Hepatocyte (in vitro differentiated cells): ENCODE results near the gene TSKS. TPM values are rescaled to one million over a fixed set of nuclear protein-coding genes. Genes with fewer than 3 reads are reported as not detected.

Experiments used
- DNase-seq: peaks from one replicate; pipeline ENCODE4 v3.0.0-alpha.2; 2016; ENCODE audit warnings: low spot score
- H2AFZ ChIP-seq: fragments of 200-600 bp; sonication (generic); 2 replicates; pipeline ENCODE4 v1.6.0; 2016; ENCODE audit warnings: antibody characterized with exemption, mild to moderate bottlenecking
- H3K27ac ChIP-seq: fragments of 200-600 bp; sonication (generic); 2 replicates; pipeline ENCODE4 v1.5.1; 2016; ENCODE audit warnings: mild to moderate bottlenecking
- H3K27me3 ChIP-seq: fragments of 200-600 bp; sonication (generic); 2 replicates; pipeline ENCODE4 v1.6.1; 2016
- H3K36me3 ChIP-seq: fragments of 200-600 bp; sonication (generic); replicated peaks from 2 replicates; pipeline ENCODE4 v1.5.1; 2016; ENCODE audit warnings: low read depth; ENCODE audit not compliant: insufficient read depth
- H3K4me1 ChIP-seq: fragments of 200-600 bp; sonication (generic); 2 replicates; pipeline ENCODE4 v1.5.1; 2016; ENCODE audit warnings: mild to moderate bottlenecking, moderate library complexity; ENCODE audit not compliant: insufficient read depth
- H3K4me2 ChIP-seq: fragments of 200-600 bp; sonication (generic); 2 replicates; pipeline ENCODE4 v1.6.0; 2016
- H3K4me3 ChIP-seq: fragments of 200-600 bp; sonication (generic); 2 replicates; pipeline ENCODE4 v1.5.1; 2016; ENCODE audit warnings: mild to moderate bottlenecking
- H3K79me2 ChIP-seq: fragments of 200-600 bp; sonication (generic); 2 replicates; pipeline ENCODE4 v1.6.0; 2017; ENCODE audit warnings: mild to moderate bottlenecking
- H3K9me2 ChIP-seq: fragments of 200-600 bp; sonication (generic); replicated peaks from 2 replicates; pipeline ENCODE4 v1.6.0; 2017; ENCODE audit warnings: mild to moderate bottlenecking; ENCODE audit not compliant: insufficient read depth
- H3K9me3 ChIP-seq: fragments of 200-600 bp; sonication (generic); 2 replicates; pipeline ENCODE4 v1.5.1; 2016; ENCODE audit warnings: low read depth, mild to moderate bottlenecking
- H4K20me1 ChIP-seq: fragments of 200-600 bp; sonication (generic); 2 replicates; pipeline ENCODE4 v1.6.0; 2016; ENCODE audit warnings: mild to moderate bottlenecking; ENCODE audit not compliant: insufficient read depth, poor library complexity, severe bottlenecking
- CTCF ChIP-seq: fragments of 200-600 bp; sonication (generic); IDR thresholded peaks from 2 replicates; pipeline ENCODE4 v1.5.1; 2016; ENCODE audit warnings: antibody characterized with exemption, mild to moderate bottlenecking; ENCODE audit not compliant: poor library complexity
- EZH2 ChIP-seq: fragments of 200-600 bp; sonication (generic); IDR thresholded peaks from 2 replicates; pipeline ENCODE4 v1.6.1; 2016; ENCODE audit warnings: antibody characterized with exemption, mild to moderate bottlenecking, borderline replicate concordance
- EZH2phosphoT487 ChIP-seq: fragments of 200-600 bp; sonication (generic); IDR thresholded peaks from one replicate; pipeline ENCODE4 v1.6.1; 2018; ENCODE audit warnings: antibody characterized with exemption, mild to moderate bottlenecking, low read depth, moderate library complexity; ENCODE audit not compliant: unreplicated experiment, severe bottlenecking
- WGBS: methylation state at CpG from one replicate; pipeline ENCODE4 v1.1.6; 2016; ENCODE audit warnings: low lambda C conversion rate; ENCODE audit errors: missing lambda C conversion rate; 5-methylcytosine and 5-hydroxymethylcytosine counted together
- polyA plus RNA-seq: library from polyadenylated mRNA; unstranded; fragments of >200 nt; fragmentation: Nextera tagmentation; extraction: Ambion mirVana; gene quantifications from 2 replicates; pipeline ENCODE4 v1.2.1, GENCODE V29; 2016
- total RNA-seq: library from RNA; depleted of rRNA; stranded (reverse); fragments of >200 nt; gene quantifications from 2 replicates; pipeline ENCODE4 v1.2.3, GENCODE V29; 2014

The TSKS gene
- total and polyA plus RNA-seq, 2 experiments from 2014 or later: not detected

- no peaks in the 10 kb centered on the region for H3K27me3 ChIP-seq
- H3K4me1 ChIP-seq: no peaks in the 10 kb centered on the region
- no peak for DNase-seq
- no peaks in the 10 kb centered on the region for H3K9me3 ChIP-seq
- H3K4me3 ChIP-seq: no peak overlapping the region
- TF ChIP-seq EZH2 (no peak), EZH2phosphoT487 (no peak), CTCF (no peak)
- 92% methylated on average over 6 of the region's 6 CpGs for WGBS
- H3K36me3 ChIP-seq: no peaks in the 10 kb centered on the region
- H3K4me2 ChIP-seq: no peak overlapping the region
- H3K9me2 ChIP-seq: no peaks in the 10 kb centered on the region
- no peak overlapping the region for H3K27ac ChIP-seq
- peaks cover 5% of the 10 kb centered on the region for H3K79me2 ChIP-seq
- H2AFZ ChIP-seq: no peak overlapping the region
- H4K20me1 ChIP-seq: no peaks in the 10 kb centered on the region
Measured at GRCh38 chr19:49793561-49793840, 30.4 kb upstream of the TSKS start.

GRCh38 chr19:49792829-49793560 is 29.9 kb upstream of the TSKS start:
- no peak for DNase-seq
- 95% methylated on average over 22 of the region's 22 CpGs for WGBS
- H3K4me3 ChIP-seq: no peak overlapping the region
- peaks cover 5% of the 10 kb centered on the region for H3K79me2 ChIP-seq
- no peaks in the 10 kb centered on the region for H4K20me1 ChIP-seq
- no peaks in the 10 kb centered on the region for H3K4me1 ChIP-seq
- H3K4me2 ChIP-seq: no peak overlapping the region
- no peaks in the 10 kb centered on the region for H3K9me3 ChIP-seq
- no peaks in the 10 kb centered on the region for H3K36me3 ChIP-seq
- H3K9me2 ChIP-seq: no peaks in the 10 kb centered on the region
- H3K27me3 ChIP-seq: no peaks in the 10 kb centered on the region
- TF ChIP-seq EZH2phosphoT487 (no peak), CTCF (no peak), EZH2 (no peak)
- no peak overlapping the region for H2AFZ ChIP-seq
- H3K27ac ChIP-seq: no peak overlapping the region

GRCh38 chr19:49791776-49792445 is 28.8 kb upstream of the TSKS start:
- H4K20me1 ChIP-seq: no peaks in the 10 kb centered on the region
- WGBS: 94% methylated on average over 8 of the region's 26 CpGs
- DNase-seq: no peak
- H3K4me3 ChIP-seq: no peak overlapping the region
- no peak overlapping the region for H3K4me2 ChIP-seq
- TF ChIP-seq EZH2 (no peak), EZH2phosphoT487 (no peak), CTCF (no peak)
- no peaks in the 10 kb centered on the region for H3K36me3 ChIP-seq
- peaks cover 5% of the 10 kb centered on the region for H3K79me2 ChIP-seq
- H3K9me3 ChIP-seq: no peaks in the 10 kb centered on the region
- H3K27ac ChIP-seq: no peak overlapping the region
- H3K4me1 ChIP-seq: no peaks in the 10 kb centered on the region
- no peaks in the 10 kb centered on the region for H3K9me2 ChIP-seq
- H3K27me3 ChIP-seq: no peaks in the 10 kb centered on the region
- no peak overlapping the region for H2AFZ ChIP-seq
